Measurements from ENCODE around the gene COQ9.
A peak's percentile ranks its signal among the peaks of the same experiment; 100 is the strongest.
"Not testable (repeated sequence)": the region's sequence is repeated elsewhere in the genome, so short reads cannot be mapped to it uniquely, and the experiment has no call there.

The COQ9 gene

DNA sequence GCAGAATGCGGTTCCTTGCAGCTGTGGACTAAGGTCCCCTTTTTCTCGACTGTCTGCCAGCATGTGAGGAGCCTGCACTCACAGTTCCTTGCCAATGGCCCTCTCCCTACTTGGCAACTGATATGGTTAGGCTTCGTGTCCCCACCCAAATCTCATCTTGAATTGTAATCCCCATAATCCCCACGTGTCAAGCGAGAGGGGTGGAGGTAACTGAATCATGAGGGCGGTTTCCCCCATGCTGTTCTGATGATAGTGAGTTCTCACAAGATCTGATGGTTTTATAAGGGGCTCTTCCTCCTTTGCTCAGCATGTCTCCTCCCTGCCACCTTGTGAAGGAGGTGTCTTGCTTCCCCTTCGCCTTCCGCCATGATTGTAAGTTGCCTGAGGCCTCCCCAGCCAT, 20.0 kb upstream of the COQ9 start:
- DNase-seq, result no peak

DNA sequence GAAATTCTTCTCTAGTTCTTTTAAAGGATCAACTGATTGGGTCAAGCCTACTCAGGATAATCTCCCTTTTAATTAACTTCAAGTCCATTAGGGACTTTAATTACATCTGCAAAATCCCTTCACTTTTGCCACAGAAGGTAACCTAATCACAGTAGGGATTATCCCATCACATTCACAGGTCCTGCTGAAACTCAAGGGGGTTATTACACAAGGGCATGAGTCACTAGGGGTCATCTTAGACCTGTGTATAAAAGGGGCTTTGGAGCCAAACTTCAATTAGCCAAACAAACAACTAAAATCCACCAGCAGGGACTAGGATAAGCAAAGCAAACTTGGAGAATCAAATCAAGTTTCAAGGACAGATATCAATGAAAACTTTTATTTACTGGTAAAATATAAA, 19.5 kb upstream of the COQ9 start:
- DNase-seq, result no peak

DNA sequence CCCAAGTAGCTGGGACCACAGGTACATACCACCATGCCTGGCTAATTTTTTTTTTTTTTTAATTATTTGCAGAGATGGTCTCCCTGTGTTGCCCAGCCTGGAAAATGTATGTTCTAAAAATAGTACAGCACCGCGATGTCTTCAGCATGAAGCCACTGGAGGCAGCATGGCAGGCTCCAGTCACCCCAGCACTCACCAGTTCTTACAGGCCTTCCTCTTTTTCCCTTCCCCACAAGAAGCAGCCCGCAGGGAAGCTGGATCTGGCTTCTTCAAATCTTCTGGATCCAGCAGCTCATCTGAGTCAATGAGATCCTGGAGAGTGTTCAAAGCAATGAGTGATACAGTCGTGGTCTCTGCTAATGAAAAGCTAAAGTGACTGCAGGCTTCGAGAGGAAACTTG, 16.3 kb upstream of the COQ9 start:
- DNase-seq, result no peak

DNA sequence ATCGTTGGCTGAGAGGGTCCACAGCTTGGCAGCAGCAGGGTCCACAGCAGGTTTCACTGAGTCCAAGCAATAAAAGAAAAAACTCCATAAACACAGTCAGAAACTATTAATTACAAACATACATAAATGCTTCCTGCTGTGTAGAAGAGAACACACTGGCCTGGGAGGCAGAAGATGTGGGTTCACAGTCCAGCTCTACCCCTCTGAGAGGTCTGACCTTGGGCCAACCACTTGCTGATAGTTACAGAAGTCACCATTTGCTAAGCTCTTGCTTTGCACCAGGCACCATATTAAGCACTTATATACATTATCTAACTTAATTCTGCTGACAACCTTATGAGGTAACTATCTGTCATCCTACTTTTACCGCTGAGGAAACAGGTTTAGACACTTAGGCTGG, 14.8 kb upstream of the COQ9 start:
- no peak for DNase-seq

DNA sequence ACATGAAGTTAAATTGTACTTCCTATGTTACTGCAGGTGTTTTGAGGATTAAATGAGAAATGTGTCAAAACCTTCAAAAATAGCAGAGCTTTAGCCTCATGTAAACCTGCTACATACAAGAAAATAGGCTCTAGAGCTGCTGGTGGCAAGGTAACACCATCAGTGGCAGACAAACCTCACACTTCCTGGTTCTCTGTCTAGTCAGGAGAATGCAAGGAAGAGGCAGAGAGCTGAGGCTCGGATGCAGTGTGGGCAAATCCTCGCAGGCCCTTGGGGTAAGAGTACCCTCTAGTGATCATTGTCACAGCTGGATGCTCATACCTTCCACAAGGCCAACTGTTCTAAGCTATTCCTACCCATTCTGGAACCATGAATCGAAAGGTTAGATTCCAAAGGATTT, 14.3 kb upstream of the COQ9 start:
- DNase-seq, result no peak

DNA sequence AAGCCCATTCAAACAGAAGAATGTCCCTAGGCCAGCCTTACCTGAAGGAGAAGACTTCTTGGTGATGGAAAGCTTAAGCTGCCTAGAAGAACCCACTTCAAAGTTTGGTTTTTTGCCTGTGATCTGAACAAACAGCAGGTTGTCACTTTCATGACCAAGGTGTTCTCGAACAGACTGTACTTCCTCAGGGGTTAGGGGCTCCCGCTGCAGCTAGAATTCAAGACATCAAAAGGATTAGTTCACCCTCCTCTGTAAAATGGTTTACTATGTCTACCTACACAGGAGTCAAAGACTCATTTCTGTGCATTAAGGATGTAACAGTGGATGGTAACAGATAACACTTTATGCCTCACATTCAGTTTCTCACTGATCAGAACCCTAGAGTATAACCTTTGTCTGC, 13.3 kb upstream of the COQ9 start:
- DNase-seq, result no peak

DNA sequence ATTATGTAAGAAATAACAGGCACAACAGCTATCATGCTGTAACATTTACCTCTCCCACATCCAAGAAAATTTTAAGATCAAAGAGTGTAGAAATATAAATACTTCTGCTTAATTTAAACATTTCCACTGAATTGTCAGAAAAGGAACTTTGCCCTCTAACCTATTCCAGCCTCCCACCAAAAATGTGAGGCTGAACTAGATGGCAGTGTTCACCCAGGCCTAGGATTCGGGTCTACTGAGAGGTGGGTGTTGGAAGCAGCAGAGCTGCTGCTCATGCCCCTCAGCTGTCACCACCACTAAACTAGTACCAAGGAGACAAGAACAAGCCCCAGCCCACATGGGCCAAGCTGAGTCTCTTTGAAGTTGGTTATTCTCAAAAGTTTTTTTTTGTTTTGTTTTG, 11.4 kb upstream of the COQ9 start:
- DNase-seq, result no peak

DNA sequence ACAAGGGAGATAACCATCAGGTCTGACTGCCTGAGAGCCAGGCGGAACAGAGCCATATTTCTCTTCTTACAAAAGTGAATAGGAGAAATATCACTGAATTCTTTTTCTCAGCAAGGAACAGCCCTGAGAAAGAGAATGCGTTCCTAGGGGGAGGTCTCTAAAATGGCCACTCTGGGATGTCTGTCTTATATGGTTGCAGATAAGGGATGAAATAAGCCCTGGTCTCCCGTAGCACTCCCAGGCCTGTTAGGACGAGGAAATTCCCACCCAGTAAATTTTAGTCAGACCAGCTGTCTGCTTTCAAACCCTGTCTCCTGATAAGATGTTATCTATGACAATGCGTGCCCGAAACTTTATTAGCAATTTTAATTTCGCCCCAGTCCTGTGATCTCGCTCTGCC, 7.3 kb upstream of the COQ9 start:
- DNase-seq, result not testable (repeated sequence)

DNA sequence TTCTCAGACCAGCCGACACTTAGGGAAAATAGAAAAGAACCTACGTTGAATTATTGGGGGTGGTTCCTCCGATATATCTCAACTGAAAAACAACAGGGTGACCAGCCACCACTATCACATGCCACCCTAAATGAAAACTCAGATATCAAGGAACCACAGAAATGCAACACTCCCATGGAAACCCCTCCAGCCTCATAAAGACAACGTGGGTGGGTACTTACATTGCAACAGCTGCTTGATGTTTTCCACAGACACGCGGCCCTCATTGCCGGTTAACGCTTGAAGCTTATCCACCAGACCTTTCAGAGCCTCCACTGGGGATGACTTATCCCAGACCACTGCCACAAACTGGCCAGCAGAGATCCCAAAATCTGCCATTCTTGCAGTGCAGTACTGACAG, 6.7 kb upstream of the COQ9 start:
- DNase-seq, result not testable (repeated sequence)

DNA sequence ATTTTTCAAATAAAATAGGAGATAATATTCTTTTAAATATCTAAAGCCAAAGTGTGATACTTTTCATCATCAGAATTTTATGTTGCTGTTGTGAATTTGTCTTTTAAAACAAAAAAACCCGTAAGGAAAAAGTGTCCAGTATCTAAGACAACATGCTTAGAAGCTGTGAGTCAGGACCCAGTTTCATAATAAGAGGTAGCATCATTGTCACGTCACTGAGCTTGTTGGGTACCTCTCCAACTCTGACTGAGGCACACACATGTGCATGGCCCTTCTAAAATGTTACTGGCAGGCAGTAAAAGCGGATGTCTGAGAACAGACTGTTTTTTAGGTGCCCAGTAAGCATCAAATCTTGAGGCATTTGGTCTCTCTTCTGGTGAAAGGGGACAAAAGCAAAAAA, 2.6 kb upstream of the COQ9 start:
- no peak for DNase-seq

DNA sequence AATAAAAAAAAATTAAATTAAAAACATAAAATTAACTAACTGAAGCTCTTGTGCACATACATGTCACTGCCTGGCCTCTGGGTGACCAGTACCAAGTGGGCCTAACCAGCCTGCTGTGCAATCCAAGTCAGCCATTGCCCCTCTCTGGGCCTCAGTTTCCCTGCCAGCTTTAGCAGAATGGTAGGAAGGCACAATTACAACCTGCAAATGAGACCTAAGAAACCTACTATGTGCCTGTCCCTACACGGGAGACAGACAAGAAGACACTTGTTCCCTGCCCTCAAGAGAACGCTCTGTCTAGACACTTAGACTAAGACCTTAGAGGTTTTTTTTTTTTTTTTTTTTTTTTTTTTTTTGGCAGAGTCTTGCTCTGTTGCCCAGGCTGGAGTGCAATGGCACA, 1.8 kb upstream of the COQ9 start:
- DNase-seq, result no peak

DNA sequence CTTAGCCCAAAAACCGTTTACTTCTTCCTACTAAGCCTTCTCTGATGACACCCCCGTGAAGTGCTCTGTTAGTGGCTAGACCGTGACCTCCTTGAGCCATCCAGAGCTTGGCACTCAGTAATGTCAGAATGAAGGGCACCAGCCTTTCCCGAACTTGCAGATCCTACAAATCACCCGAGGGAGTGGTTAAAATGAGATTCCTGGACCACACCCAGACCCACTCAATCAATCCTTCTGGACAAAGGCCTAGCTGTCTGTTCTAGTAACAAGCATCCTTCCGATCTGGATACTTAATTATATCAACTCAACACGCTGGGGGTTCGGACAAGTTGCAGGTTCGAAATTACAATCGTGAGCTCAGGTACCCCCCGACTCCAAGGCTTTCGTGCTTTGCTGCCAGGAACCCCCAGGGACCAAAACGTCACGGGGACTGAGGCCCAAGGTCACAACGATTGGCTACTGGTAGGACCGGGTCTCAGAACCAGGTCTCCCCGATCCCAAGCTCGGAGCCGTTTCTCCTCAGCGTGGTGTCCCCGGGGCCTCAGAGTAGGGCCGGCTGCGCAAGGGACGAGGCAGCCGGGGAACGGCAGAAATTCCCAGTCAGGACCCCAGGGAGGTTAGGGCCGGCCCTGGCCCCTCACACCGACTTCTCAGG, 621 bp upstream of the COQ9 start:
- DNase-seq, result peak; percentile 11

DNA sequence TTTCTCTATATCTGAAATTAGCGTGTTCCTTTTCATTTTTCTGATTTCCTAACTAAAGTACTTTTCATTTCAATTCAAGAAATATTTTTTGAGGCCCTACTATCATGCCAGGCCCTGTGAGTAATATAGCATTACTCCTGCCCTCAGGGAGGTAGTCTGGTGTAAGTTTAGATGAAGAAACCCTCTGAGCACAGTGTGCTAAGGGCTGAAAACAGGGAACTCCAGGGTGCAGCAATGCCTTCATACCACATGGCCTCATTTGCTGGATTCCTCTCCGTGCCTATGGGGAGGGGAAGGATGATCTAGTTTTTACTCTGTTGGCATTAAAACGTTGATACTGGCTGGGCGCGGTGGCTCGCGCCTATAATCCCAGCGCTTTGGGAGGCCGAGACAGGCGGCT, 4.7 kb downstream of the COQ9 start:
- no peak for DNase-seq

DNA sequence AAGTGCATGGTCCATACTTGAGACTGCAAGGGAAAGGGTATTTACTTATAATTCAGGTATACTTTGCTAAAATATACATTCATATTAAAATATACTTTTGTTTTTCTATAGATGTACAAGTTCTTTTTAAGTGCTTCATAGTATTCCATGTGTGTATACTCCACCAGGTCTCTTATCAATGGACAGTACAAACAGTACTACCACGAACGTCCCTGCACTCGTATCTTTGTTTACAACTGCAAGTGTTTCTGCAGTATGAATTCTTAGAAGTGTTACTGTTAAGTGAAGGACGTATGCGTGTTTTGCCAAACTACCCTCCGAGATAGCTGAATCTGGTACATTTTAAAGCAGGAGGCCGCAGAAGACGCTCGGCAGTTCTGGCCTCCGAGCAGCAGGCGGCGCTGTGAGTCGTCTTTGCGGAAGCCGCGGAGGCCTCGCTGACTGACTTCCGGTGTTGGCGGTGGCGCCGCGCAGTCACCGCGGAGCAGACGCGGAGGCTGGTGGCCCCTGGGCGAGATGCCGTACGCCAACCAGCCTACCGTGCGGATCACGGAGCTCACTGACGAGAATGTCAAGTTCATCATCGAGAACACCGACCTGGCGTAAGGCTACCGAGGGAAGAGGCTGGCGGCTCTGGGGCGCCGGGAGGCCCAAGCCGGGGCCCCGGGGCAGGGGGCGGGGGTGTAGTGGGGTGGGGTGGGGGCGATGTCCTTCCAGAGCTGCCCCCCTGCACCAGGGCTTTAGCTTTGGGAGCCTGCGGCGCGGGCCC, 15.1 kb downstream of the COQ9 start, which contains the start of gene POLR2C:
Gene POLR2C, plus strand, starts transcription at position 471 of the 769 bp plus-strand sequence. Its CDS starts 46 bp downstream, at position 517.
- DNase-seq, result peak; percentile 68

DNA sequence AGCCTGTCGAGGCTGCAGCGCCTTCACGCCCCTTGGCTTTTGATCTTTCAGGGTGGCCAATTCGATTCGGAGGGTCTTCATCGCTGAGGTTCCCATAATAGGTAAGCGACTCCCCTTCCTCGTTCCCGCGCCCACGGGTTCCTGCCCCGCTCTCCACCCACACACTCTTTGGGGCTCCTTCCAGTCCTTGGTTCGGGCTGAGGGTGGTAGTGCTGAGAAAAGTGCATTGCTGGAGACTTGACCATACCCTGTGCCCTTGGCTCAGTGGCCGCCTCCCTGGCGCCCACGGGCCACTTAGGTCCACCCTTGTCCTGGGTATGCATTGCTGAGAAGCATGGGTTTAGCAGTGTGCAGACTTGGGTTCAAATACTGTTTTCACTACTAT, 15.7 kb downstream of the COQ9 start:
- no peak for DNase-seq

DNA sequence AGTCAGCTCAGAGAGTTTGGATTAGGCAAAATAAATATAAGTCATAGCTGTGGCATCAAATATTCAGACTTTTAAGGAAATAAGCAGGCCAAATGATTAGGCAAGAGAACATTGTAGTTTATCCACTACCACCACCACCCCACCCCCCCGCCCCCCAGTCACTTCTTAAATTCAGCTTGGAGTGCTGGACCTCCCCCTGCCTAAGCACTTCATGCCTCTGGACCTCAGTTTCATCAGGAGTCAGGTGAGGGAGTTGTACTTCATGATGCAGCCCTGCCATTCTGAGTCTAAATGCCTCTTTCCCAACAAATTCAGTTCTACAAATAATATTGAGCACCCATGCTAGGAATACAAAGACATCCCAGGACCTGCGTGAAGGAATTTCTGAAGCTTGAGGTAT, 17.2 kb downstream of the COQ9 start:
- DNase-seq, result no peak

DNA sequence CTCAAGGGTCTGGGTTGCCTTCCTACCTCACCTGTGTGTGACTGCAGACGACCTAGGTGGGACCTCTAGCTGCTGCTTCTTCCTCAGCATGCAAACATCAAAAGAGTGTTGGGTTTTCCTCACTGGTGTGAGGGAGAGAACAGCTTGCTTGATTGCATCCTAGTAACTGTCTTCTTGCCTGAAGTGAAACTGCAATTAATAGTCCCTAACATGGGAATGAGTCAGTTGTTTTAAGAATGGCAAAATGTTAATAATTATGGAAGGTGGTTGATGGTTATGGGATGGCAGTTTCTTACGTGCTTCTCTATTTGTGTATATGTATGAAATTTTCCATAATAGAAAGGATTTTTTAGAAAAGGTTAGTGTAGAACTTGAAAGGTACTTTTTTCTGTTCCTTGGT, 21.1 kb downstream of the COQ9 start:
- DNase-seq, result no peak

DNA sequence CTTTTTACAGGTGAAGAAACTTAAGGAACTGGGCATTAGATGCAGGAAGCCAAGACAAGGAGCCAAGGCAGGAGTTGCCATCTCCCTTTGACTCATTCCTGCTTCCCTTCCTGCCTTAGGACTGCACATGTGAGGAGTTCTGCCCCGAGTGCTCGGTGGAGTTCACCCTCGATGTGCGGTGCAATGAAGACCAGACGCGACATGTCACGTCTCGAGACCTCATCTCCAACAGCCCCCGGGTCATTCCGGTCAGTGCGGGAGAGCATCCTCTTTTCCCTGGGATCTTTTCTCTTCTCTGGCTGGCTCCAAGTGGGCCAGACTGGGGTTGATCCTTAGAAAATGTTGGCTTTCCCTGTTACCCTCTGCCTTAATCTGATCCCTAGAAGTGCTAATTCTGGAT, 21.8 kb downstream of the COQ9 start:
- DNase-seq, result no peak

DNA sequence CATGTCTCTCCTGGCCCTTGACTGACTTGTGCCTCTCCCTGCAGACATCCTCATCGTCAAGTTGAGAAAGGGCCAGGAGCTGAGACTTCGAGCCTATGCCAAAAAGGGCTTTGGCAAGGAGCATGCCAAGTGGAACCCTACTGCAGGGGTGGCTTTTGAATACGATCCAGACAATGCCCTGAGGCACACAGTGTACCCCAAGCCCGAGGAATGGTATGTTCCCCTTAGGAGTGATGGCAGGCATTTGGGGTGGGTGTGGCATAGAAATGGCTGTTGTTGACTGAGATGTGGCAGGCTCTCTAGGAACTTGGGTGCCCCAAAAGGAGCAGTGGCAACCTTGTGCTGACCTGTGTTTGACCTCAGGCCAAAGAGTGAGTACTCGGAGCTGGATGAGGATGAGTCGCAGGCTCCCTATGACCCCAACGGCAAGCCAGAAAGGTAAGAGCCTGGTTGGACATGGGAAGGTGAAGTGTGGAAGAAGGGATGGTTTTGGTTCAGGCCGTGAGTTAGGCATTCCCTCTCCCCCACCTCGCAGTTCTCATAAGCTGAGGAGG, 22.7 kb downstream of the COQ9 start:
- DNase-seq, result no peak

DNA sequence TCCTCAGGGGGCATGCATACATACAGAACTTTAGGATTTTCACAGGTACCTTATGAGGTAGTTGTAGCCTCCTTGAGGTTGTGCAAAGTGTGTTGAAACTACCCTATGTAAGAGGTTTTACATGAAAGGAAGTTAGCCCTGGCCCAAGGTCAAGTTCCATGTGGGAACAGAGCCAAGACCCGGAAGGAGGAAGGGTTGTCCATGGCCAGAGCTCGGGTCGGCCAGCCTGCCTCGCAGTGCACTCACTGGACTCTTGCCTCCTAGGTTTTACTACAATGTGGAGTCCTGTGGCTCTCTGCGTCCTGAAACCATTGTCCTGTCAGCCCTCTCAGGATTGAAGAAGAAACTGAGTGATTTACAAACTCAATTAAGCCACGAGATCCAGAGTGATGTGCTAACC, 23.4 kb downstream of the COQ9 start:
- no peak for DNase-seq

DNA sequence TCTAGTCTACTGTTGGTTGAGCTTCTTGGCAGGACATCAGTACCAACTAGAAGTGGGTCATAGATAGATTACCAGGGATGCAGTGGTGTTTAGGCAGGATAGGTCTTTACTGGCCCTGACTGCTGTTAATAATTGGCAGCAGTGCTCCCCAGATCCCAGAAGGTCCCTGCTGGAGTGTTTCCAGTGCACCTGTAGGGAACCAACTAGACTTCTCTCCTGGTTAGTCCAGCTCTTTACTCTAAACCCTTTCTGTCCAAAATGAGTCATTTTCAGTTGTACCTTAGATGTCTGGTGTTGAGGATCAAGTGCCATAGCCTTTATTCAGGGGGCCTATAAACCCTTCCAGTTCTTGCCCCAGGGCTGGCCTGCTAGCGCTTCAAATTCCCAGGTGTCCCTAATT, 23.9 kb downstream of the COQ9 start:
- no peak for DNase-seq

DNA sequence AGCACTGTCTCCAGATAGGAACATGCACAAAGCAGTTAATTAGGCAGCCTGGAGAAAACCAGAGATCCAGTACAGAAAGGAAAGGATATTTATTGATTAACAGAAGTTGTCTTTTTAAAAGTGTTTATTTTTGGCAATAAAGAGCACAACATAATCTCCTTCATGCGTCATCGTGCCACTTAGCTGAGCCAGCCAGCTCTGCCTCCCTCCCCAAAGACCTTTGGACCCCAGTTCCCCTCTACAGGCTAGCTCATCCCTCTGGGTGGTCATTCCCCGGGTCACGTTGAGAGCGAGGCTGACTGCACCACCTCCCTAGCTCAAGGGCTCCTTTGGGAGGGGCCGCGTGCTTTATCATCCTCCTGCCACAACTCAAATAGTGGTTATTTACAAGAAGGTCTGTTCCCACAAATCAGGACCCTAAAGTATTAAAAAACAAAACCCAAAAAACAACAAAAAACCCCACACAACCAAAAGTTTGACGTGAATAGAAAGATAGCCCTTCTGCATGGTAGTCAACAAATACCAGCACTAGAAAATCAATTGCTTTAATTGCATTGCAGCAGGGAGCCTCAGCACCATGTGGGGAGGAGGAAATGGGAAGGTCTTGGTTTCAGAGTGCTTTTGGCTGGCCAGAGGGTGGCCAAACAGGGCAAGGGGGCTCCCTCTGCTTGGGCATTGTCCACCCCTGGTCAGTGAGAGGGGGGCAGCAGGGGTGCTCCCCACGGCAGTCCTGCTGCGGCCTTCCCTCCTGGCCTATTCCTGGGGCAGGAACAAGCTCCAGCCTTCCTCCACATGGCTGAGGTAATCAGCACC, 24.8 kb downstream of the COQ9 start:
- peak; percentile 22 for DNase-seq

DNA sequence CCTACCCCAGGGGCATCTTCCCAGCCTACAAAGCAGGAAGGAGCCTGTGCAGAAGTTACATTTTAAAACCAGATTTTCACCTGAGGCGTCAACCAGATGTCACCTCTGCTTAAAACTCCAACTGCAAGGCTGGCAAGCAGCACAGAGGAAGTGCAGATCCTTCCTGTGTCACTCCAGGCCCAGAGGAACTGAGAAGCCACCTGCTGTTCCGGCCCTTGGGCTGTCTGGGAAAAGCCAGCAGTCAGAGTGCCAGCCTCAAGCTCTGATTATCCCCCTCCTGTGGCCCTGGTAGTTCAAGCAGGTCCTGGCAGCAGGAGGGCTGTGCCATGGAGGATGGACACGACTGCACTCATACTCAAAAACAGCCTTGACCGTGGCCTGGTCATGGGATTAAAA, 25.4 kb downstream of the COQ9 start:
- no peak for DNase-seq

Data from NCI-H2227 treated with DMSO at 0.1 percent for 48 hours (cell line).